ENCODE results near the gene AGPAT3.

AGPAT3 gene

DNA sequence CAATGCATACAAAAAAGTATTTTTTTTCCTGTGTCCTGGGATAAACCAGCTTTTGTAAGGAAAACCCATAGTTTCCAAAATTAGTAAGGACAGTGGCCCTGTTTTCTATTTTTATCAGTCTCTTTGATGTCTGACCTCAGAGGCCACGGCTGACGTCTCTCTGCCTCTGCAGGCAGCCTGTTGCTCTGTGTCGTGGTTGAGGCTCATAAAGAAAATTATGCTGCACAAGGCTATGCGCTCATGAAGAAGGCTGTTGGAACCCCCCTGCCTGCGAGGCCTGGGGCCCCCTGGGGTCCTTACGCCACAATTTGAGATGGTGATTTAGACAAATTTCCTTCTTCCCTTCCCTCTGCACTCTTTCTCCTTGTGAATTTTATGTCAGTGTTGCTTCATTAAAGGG, 48.9 kb downstream of the AGPAT3 start:
- in situ Hi-C loops (cut with HindIII; ENCODE audit: low pct_ligation_motif_present, low pct_unique_long_range_greater_than_20kb, low sequenced_read_pairs), result no loop called here
- DNase-seq, result no peak

DNA sequence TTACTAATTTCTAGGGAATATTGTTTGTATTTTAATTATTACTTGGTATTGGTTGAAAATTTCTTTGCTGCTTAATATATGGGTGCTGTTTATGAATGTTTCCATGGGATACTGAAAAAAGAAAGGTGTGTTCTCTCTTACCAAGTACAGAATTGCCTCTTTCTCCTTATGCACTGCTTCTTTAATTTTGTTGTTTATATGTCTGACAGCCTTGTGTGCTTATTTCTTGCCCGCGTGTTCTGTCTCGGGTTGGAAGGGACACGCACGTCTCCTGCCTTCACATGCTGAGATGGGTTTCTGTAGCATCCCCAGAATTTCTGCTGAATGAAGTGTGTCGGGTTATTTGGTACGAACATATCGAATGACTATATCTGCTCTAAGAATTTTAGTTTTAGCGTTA, 51.1 kb downstream of the AGPAT3 start:
- in situ Hi-C loops (cut with HindIII; ENCODE audit: low pct_ligation_motif_present, low pct_unique_long_range_greater_than_20kb, low sequenced_read_pairs), result no loop called here
- DNase-seq, result no peak

DNA sequence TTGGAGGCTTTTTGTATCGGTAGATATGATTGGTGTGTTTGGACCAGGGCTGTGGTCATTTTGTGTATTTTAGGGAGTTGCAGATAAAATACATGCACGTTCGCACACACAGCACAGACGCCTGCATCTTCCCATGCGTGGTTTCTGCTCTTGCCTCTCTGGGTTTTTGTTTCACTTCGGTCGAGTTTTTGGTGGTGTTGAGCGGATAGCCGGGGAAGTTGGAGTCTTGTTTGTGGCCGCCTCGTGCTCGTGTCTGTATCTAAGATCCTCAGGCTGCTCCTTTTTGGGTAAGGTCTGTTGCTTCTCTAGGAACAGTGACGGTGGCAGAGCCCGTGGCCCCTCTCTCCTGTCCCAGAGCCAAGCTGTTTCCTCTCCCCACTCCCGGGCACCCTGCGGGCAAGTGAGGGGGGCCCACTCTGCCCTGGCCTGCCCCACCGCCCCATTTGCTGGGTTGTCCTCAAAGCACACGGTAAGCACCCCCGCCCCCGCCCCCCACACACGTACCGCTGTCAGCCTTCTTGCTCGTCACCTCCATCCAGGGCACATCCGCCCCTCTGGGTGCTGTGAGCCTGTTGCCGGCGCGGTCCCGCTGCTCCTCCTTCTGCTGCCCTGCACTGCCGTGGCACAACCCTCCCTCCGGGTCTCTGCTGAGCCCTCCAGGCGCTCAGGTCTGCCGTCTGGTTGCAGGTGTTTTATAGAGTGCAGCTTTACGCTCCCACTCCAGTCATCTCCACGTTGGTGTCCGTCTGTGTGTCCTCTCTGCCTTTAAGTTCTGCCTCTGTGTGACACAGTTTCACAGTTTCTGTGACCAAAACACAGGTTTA, 51.9 kb downstream of the AGPAT3 start:
- in situ Hi-C loops (cut with HindIII; ENCODE audit: low pct_ligation_motif_present, low pct_unique_long_range_greater_than_20kb, low sequenced_read_pairs), result no loop called here
- DNase-seq, result no peak

DNA sequence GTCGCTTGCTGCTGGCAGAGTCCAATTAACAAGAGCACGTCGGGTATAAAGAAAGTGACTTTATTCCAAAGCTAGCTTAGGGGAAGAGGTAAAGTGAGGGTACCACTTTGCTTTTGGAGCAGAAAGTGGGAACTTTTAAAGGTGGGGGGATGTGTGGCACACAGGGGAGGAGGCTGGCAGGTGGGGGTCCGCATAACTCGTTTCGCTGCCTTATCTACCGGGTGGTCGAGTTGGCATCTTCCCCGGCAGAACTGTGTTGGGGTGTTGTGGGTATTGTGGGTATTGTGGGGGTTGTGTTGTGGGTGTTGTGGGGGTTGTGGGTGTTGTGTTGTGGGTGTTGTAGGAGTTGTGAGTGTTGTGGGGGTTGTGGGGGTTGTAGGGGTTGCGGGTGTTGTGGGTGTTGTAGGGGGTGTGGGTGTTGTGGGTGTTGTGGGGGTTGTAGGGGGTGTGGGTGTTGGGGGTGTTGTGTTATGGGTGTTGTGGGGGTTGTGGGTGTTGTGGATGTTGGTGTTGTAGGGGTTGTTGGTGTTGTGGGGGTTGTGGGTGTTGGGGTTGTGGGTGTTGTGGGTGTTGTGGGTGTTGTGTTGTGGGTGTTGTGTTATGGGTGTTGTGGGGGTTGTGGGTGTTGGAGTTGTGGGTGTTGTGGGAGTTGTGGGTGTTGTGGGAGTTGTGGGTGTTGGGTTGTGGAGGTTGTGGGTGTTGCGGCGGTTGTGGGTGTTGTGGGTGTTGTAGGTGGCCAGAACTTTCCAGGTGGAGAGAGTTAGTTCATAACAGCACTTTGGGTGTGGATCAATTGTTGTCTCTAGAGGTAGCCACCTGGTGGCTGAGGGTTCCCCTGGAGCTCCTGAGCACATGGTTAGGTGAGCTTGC, 52.7 kb downstream of the AGPAT3 start:
- DNase-seq, result no peak
- in situ Hi-C loops (cut with HindIII; ENCODE audit: low pct_ligation_motif_present, low pct_unique_long_range_greater_than_20kb, low sequenced_read_pairs), result no loop called here

DNA sequence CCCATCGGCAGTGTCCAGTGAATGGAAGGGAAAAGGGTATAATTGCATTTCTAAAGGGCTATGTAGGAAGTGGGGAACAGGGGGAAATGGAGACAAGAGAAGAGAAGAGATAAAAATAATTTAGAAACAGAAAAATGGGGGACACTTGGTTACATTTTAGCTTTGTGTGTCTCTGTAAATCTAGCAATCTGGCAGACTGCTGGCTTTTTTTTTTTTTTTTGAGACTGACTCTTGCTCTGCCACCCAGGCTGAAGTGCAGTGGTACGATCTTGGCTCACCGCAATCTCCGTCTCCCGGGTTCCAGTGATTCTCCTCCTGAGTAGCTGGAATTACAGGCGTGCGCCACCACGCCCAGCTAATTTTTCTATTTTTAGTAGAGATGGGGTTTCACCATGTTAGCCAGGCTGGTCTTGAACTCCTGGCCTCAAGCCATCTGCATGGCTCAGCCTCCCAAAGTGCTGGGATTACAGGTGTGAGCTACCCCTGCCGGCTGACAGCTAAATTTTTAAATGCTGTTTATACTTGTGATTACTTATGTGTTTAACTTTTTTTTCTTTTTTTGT, 53.4 kb downstream of the AGPAT3 start:
- no peak for DNase-seq

DNA sequence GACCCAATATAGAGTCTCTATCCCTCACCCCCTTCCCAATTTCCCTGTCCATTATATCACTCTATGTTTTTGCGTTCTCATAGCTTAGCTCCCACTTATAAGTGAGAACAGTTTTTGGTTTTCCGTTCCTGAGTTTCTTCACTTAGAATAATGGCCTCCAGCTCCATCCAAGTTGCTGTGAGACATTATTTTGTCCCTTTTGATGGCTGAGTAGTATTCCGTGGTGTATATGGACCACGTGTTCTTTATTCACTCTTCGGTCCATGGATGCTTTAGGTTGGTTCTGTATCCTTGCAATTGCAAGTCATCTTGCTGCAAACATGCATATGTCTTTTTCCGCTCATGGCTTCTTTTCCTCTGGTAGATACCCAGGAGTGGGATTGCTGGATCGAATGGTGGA, 54.3 kb downstream of the AGPAT3 start:
- DNase-seq, result no peak
- in situ Hi-C loops (cut with HindIII; ENCODE audit: low pct_ligation_motif_present, low pct_unique_long_range_greater_than_20kb, low sequenced_read_pairs), result no loop called here

More for the DNA sequence above, 53.4 kb downstream of the AGPAT3 start:
- in situ Hi-C loops (cut with HindIII; ENCODE audit: low pct_ligation_motif_present, low pct_unique_long_range_greater_than_20kb, low sequenced_read_pairs), result no loop called here

DNA sequence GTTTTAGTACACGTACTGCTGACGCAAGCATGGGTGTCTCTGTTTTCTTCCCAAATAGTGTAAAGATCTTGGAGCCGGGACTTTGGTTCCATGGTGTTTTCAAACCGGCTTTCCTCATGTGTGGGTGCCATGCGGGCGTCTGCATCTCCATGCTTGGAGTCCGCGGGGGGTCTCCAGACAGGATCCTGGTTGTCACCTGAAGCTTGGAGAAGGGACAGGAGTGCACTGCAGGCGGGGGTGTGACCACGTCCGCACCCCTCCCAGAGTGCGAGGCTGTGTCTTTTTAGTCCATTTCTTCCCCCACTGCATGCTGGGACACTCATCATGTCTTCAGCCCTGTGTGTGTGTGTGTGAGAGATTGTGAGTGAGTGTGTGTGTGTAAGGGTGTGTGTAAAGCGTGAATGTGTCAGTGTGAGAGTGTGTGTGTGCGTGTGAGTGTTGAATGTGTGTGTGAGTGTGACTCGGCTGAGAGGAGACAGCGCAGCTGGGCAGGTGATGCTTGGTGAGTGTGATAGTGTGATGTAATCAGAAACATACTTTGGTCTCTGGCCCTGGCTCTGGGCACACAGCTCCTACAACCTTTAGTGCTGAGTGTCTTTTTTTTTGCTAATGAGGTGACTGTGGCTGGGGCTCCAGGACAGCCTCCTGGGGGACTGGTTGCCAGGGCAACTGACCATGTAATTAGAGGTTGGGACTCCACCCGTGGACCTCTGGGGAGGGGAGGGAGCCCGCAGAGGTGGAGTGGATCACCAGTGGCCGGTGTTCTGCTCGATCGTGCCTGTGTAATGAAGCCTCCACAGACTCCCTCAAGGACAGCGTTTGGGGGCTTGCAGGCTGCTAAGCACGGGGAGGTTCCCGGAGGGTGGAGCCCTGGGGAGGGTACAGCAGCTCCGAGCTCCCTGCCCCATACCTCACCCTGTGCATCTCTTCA, 55.1 kb downstream of the AGPAT3 start:
- in situ Hi-C loops (cut with HindIII; ENCODE audit: low pct_ligation_motif_present, low pct_unique_long_range_greater_than_20kb, low sequenced_read_pairs), result no loop called here
- DNase-seq, result no peak

DNA sequence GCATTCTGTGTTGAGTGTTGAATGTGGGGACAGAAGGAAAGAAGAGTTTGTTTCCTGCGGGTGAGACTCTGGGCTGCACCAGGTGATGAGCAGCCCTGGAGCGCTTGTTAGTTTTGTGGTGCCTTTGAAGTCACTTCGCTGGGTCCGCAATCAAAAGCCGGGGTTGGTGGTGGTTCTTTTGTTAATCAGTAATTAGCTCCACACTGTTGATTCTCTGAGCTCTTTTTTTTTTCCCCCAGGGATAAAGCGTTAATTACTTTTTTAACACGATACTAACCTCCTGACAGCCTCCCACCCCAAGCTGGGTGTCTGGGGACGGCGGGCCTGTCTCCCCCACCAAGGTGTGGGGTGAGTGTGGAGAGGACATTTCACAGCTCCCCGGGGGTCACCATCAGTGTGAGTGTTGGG, 56.6 kb downstream of the AGPAT3 start:
- in situ Hi-C loops (cut with HindIII; ENCODE audit: low pct_ligation_motif_present, low pct_unique_long_range_greater_than_20kb, low sequenced_read_pairs), result no loop called here

DNA sequence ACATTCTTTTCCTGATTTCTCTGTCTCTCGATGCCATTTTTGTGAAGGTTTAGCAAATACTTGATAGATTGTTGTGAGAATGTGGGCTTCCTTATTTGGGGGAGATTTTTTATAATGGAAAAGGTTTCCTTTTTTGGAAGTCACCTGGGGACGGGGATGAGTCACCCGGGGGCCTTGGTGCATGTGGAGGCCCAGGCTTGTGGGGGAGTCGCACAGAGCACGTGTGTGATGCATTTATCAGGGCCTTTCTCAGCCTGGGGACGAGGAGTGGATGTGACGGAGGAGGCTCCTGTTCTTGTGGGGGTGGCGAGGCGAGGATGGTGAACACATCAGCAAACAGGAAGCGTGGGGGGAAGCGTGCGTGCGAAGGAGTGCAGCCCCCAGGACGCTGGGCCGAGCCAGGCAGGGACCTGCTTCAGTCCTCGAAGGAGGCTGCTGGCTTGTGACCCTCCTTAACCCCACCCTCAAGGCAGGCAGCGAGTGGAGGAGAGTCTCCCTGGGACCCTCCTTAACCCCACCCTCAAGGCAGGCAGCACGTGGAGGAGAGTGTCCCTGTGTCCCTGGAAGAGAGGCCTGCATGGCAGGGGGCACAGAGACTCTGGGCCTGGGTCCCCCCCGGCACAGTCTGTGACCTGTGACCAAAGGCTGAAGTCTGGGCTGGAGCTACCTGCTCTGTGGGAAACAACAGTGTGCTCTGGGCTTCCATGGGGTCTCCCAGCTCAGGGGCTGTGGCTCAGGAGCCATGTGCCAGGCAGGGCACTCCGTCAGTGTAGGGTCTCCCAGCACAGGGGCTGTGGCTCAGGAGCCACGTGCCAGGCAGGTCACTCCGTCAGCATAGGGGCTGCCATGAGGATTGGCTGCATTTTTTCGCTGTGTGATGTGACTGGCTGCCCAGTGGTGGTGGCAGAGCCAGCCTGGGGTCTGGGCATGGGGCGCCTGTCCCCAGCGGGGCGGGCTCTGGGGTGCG, 57.2 kb downstream of the AGPAT3 start:
- DNase-seq, result no peak
- in situ Hi-C loops (cut with HindIII; ENCODE audit: low pct_ligation_motif_present, low pct_unique_long_range_greater_than_20kb, low sequenced_read_pairs), result no loop called here

More for the DNA sequence above, 56.6 kb downstream of the AGPAT3 start:
- DNase-seq, result no peak

DNA sequence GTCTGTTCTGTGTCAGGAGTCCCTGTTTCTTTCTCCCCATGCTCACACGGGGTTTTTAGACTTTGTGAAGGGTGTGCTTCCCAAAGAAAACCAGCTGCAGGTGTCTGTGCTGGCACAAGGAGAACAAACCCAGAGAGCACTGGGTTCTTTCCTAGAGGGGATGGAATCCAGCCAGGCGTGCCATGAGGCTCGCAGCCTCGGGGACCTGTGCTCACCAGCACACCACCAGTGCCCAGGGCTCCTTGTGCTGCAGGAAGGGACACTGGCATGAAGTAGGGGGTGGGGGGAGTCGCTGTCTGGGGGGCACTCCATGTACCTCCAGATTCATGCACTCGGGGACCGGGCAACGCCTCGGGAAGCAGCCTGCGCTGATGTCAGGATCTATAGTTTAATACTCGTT, 57.9 kb downstream of the AGPAT3 start:
- in situ Hi-C loops (cut with HindIII; ENCODE audit: low pct_ligation_motif_present, low pct_unique_long_range_greater_than_20kb, low sequenced_read_pairs), result no loop called here
- DNase-seq, result no peak

DNA sequence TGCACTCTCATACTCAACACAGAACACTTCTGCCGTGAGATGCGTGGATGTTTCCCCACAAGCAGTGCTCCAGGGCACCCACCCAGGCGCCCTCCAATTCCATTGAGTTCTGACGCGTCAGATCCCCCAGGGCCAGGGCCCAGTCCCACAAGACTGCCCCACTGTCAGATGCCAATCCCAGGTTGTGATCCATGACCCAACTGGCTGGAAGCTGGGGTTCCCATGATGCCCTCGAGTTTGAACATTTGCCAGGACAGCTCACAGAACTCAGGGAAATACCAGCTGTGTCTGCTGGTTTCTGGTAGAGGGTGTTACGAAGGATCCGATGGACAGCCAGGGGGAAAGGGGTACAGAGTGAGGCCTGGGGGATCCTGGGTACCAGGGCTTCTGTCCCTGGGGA, 58.4 kb downstream of the AGPAT3 start:
- DNase-seq, result no peak
- in situ Hi-C loops (cut with HindIII; ENCODE audit: low pct_ligation_motif_present, low pct_unique_long_range_greater_than_20kb, low sequenced_read_pairs), result no loop called here

DNA sequence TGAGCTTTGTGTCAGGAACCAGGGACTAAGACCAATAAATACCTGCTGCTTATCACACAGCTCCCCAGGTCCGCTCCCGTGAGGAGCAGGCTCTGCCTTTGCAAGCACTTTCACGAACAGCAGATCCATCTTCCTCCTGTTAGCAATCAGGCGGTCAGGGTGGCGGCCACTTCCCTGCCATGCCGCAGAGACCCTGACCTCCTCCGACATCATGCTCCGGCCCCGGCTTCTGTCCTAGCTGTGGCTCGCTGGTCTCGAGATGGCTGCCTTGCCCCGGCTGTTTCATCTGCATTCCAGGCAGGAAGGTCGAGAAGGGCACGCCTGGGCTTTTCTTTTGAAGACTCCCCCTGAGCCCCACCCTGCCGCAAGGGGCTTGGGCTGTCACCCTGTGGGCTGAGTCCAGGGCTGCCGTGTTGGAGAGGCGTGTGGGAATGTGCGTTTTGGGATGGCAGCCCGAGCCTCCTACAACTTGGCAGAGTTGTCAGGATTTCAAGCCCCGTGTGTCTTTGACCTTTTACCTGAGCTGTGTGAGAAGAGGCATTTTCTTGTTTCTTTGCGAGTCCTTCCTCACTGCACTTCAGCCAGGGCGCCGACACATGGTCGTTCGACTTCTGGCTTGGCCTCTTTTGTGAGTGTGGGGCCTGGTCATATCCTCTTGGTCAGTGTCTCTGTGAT, 59.5 kb downstream of the AGPAT3 start:
- DNase-seq, result no peak
- in situ Hi-C loops (cut with HindIII; ENCODE audit: low pct_ligation_motif_present, low pct_unique_long_range_greater_than_20kb, low sequenced_read_pairs), result no loop called here

DNA sequence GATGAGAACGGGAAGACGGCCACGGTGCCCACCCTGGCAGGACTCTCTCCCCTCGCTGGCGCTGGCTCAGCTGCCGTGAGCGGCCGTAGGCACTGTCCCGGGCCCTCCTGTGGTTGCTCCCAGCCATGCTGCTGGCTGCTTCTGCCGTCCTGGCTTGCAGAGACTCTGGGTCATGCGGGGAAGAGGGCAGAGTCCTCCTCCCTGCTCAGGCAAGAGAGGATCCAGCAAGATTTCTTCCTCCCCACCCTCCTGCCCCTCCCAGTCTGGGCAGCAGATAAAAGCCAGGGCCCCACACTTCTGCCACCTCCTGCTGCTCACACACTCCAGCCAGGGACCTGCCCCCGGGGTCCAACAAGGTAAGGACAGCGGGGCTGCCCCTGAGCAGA, 60.1 kb downstream of the AGPAT3 start:
- DNase-seq, result no peak
- in situ Hi-C loops (cut with HindIII; ENCODE audit: low pct_ligation_motif_present, low pct_unique_long_range_greater_than_20kb, low sequenced_read_pairs), result no loop called here

DNA sequence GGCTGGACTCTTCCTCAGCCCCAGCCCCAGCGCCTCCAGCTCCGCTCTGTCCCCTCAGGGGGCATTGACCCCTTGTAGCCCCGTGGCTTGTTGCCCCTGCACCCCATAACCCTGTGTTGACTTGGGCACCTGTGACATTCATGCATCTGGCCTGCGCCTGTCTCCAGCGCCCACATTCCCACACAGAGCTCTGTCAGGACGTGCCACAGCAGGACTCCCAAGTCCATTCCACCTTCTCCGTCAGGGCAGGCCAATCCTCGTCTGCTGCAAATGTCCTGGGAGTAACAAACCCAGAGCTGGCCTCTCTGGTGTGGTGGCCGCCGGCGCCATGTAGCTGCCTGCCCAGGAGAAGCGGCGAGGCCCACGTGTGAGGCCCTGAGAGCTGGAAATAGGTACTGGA, 60.6 kb downstream of the AGPAT3 start:
- in situ Hi-C loops (cut with HindIII; ENCODE audit: low pct_ligation_motif_present, low pct_unique_long_range_greater_than_20kb, low sequenced_read_pairs), result no loop called here
- DNase-seq, result no peak

DNA sequence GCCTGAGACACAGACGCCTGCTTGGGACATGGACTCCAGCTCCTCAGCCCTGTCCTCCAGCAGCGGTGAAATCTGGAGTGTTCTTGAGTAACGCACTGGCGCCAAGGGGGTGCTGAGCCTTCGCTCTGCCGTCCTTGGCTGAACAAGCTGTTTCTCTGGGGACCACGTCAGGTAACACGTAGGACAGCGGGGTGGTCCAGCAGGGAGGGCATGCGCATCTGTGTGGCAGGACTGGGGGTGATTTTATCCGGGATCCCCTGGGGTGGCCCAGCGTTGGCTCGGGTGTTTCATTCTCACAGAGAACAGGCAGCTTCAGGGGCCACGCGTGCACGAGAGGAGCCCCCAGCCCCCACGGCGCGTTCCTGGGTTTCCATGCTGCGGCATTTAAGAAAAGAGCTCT, 61.2 kb downstream of the AGPAT3 start:
- in situ Hi-C loops (cut with HindIII; ENCODE audit: low pct_ligation_motif_present, low pct_unique_long_range_greater_than_20kb, low sequenced_read_pairs), result no loop called here
- no peak for DNase-seq

DNA sequence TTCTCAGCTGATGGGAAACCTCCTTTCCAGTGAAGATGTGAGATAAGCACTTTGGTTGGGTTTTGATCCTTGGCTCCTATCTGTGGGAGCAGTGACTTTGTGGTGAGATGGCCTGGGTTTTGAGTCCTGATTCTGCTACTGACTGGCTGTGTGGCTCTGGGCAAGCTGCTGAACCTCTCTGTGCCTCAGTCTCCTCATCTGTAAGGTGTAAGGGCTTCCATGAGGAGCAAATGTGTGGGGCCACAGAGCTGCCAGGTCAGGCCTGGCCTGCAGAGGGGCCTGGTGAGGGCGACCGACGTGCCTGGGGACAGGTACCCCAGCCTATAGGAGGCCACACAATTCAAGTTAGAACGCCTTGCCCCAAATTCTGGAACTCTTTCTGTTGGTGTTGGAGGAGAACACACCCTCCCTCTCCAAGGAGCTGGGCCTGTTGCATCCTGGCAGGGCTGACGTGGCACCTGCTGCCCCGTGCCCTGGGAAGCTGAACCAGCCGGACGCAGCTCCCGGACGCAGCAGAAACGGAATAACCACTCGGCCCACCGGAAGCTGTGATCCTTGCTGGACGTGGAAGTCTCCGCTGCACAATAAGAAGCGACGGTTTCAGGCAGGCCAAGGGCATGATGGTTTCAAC, 62.7 kb downstream of the AGPAT3 start:
- no peak for DNase-seq
- in situ Hi-C loops (cut with HindIII; ENCODE audit: low pct_ligation_motif_present, low pct_unique_long_range_greater_than_20kb, low sequenced_read_pairs), result no loop called here

Data from ACHN (cell line).